K562 (cell line): ENCODE data around the gene UBE2S. TPM values are rescaled to one million over a fixed set of nuclear protein-coding genes. Genes with fewer than 3 reads are reported as not detected.

ENCODE experiments used
- DEAF1 ChIP-seq: fragments of 450-650 bp; formaldehyde crosslinking; IDR thresholded peaks from 2 replicates; pipeline ENCODE4 v1.4.0; 2020; ENCODE audit warnings: mild to moderate bottlenecking, moderate library complexity
- GATA2 ChIP-seq: sonication (generic); formaldehyde crosslinking; IDR thresholded peaks from 2 replicates; pipeline ENCODE4 v1.4.0; 2020; ENCODE audit warnings: mild to moderate bottlenecking, missing genetic modification reagents
- KAT7 ChIP-seq: sonication (generic); formaldehyde crosslinking; IDR thresholded peaks from 2 replicates; pipeline ENCODE4 v1.8.0; 2022; ENCODE audit warnings: missing genetic modification reagents, mild to moderate bottlenecking, borderline replicate concordance
- MTA2 ChIP-seq: fragments of 450-650 bp; IDR thresholded peaks from 2 replicates; pipeline ENCODE4 v1.6.1; 2016; ENCODE audit warnings: low read depth
- NCOA4 ChIP-seq: fragments of 450-650 bp; IDR thresholded peaks from 2 replicates; pipeline ENCODE4 v1.6.1; 2018; ENCODE audit warnings: mild to moderate bottlenecking; ENCODE audit not compliant: partially characterized antibody
- PHF21A ChIP-seq: fragments of 450-650 bp; IDR thresholded peaks from 2 replicates; pipeline ENCODE4 v1.6.1; 2017; ENCODE audit warnings: low read depth, borderline replicate concordance
- POLR2AphosphoS5 ChIP-seq: IDR thresholded peaks from 2 replicates; pipeline ENCODE4 v1.6.1; 2011; ENCODE audit warnings: mild to moderate bottlenecking, low read depth, low read length, moderate library complexity; ENCODE audit not compliant: control insufficient read depth, insufficient read depth
- POLR2H ChIP-seq: IDR thresholded peaks from 2 replicates; pipeline ENCODE4 v1.6.1; 2016; ENCODE audit warnings: missing genetic modification characterization, low read depth, mild to moderate bottlenecking, control low read depth, missing compliant biosample characterization, moderate library complexity
- TEAD4 ChIP-seq, 2 experiments: sonication (generic) in 1 of 2; formaldehyde crosslinking in 1 of 2; IDR thresholded peaks; 2 replicates each; pipeline versions ENCODE4 v1.6.1 to v1.8.0; 2012 to 2022; ENCODE audit warnings: borderline replicate concordance in 1 of 2, inconsistent platforms in 1 of 2, low read length in 1 of 2, mild to moderate bottlenecking in 1 of 2, missing genetic modification reagents in 1 of 2
- THRAP3 ChIP-seq: fragments of 450-650 bp; IDR thresholded peaks from 2 replicates; pipeline ENCODE4 v1.6.1; 2016; ENCODE audit warnings: mild to moderate bottlenecking, inconsistent platforms, borderline replicate concordance
- TRIM24 ChIP-seq, 2 experiments: fragments of 450-650 bp; IDR thresholded peaks; 2 replicates each; pipeline ENCODE4 v1.6.1; 2016
- ZBTB49 ChIP-seq: sonication (generic); formaldehyde crosslinking; IDR thresholded peaks from 2 replicates; pipeline ENCODE4 v1.8.0; 2022; ENCODE audit warnings: missing genetic modification reagents, mild to moderate bottlenecking, borderline replicate concordance
- ZBTB5 ChIP-seq: fragments of 450-650 bp; IDR thresholded peaks from 2 replicates; pipeline ENCODE4 v1.6.1; 2017; ENCODE audit warnings: antibody characterized with exemption
- ZFX ChIP-seq: sonication (generic); formaldehyde crosslinking; IDR thresholded peaks from 2 replicates; pipeline ENCODE4 v1.8.0; 2022; ENCODE audit warnings: mild to moderate bottlenecking, missing genetic modification reagents, moderate library complexity
- ZKSCAN1 ChIP-seq: fragments of 150-350 bp; IDR thresholded peaks from 2 replicates; pipeline ENCODE4 v1.6.1; 2016; ENCODE audit warnings: low read depth, low read length
- ZNF143 ChIP-seq: sonication (generic); formaldehyde crosslinking; IDR thresholded peaks from 2 replicates; pipeline ENCODE4 v1.9.0; 2022; ENCODE audit warnings: mild to moderate bottlenecking, missing genetic modification reagents
- ZNF263 ChIP-seq: sonication (generic); formaldehyde crosslinking; IDR thresholded peaks from 2 replicates; pipeline ENCODE4 v1.8.0; 2022; ENCODE audit warnings: mild to moderate bottlenecking, missing genetic modification reagents, borderline replicate concordance
- ZNF561 ChIP-seq: fragments of 450-650 bp; formaldehyde crosslinking; conservative IDR thresholded peaks from 2 replicates; pipeline ENCODE4 v1.4.0; 2020; ENCODE audit warnings: mild to moderate bottlenecking, moderate library complexity
- polyA plus RNA-seq, 8 experiments: library from polyadenylated mRNA; depleted of rRNA in 4 of 8; stranded (reverse) in 5 of 8; unstranded in 3 of 8; fragments of >200 nt; fragmentation: Nextera tagmentation in 2 of 8; fragmentation: Illumina TruSeq in 1 of 8; extraction: Ambion mirVana in 2 of 8; extraction: Trizol in 1 of 8; gene quantifications; 2 replicates each; pipeline versions ENCODE4 v1.2.1 to v1.2.3, GENCODE V29; 2011 to 2014; ENCODE audit warnings: inconsistent platforms in 1 of 8, missing spikeins in 1 of 8
- total RNA-seq, 7 experiments: library from RNA; depleted of rRNA in 6 of 7; stranded (reverse); fragments of >200 nt in 6 of 7; fragmentation: Illumina TruSeq in 2 of 7; extraction: Trizol in 2 of 7; gene quantifications; 2 replicates each; pipeline versions ENCODE4 v1.2.1 to v1.2.3, GENCODE V29; 2011 to 2021; ENCODE audit warnings: low replicate concordance in 1 of 7
- TF ChIP-seq, protein P1 (sequence below): fragments of 450-650 bp; IDR thresholded peaks from 2 replicates; pipeline ENCODE4 v1.6.1; 2016

UBE2S gene
- total and polyA plus RNA-seq, 9 of the 15 experiments (the other 6 are each of a cell fraction or from before 2014, with no cell fraction given) = 1.5 to 1,305 (median 157) TPM

DNA sequence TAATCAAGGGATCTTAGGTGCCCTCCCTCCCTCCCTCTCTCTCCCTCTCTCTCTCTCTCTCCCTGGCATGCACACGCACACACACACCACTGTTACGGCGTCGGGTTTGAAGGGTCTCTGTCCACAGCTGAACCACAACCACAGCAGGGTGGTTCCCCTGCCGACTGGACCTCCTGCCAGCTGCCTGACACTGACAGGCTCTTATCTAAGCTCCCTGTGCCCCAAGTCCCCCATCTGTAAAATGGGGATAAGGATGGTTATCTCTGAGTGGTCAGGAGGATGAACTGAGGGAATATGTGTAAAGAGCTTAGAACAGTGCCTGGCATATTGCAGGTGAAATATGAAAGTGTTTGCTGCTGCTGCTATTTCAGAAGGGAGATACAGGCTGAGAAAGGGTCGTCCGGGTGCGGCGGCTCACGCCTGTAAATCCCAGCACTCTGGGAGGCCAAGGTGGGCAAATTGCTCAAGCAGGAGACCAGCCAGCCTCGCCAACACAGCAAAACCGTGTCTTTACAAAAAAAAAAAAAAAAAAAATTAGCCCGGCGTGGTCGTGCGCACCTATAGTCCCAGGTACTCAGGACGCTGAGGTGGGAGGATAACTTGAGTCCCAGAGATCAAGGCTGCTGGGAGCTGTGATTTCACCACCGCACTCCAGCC lies 36.4 kb upstream of the UBE2S start (continued):
- TF ChIP-seq ZKSCAN1 (no peak), ZBTB49 (CRISPR knock-in tag) (no peak), PHF21A (no peak), DEAF1 (CRISPR knock-in tag) (no peak), ZBTB5 (no peak), ZNF143 (CRISPR knock-in tag) (no peak), POLR2H (tag) (no peak), TRIM24 (IDR thresholded peaks at IDR 0.05) (peak in 1 of 2 experiments; percentile 63; a peak in 1 of 4 replicates), KAT7 (CRISPR knock-in tag) (no peak), THRAP3 (no peak), MTA2 (peak; percentile 37; the same call in 1 of the 2 replicates), ZFX (CRISPR knock-in tag) (no peak), GATA2 (CRISPR knock-in tag) (0 out of 2 replicates have a peak, but pooled peaks have one; percentile 15), NCOA4 (no peak), TEAD4 (IDR thresholded peaks at IDR 0.05; ENCODE audit: low read length) (peak; percentile 82), TEAD4 (CRISPR knock-in tag; IDR thresholded peaks at IDR 0.05; ENCODE audit: borderline replicate concordance) (no peak), POLR2AphosphoS5 (no peak; the same call in 1 of the 2 replicates), ZNF561 (CRISPR knock-in tag) (no peak), ZNF263 (CRISPR knock-in tag) (no peak)
- TF ChIP-seq, protein P1, sequence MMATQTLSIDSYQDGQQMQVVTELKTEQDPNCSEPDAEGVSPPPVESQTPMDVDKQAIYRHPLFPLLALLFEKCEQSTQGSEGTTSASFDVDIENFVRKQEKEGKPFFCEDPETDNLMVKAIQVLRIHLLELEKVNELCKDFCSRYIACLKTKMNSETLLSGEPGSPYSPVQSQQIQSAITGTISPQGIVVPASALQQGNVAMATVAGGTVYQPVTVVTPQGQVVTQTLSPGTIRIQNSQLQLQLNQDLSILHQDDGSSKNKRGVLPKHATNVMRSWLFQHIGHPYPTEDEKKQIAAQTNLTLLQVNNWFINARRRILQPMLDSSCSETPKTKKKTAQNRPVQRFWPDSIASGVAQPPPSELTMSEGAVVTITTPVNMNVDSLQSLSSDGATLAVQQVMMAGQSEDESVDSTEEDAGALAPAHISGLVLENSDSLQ = no peak
